Ureter (tissue), 1 donor: ENCODE measurements around the gene LY6G5B. TPM values are rescaled to one million over a fixed set of nuclear protein-coding genes. Genes with fewer than 3 reads are reported as not detected.

ENCODE experiments used
- DNase-seq: peaks from one replicate; pipeline ENCODE4 v3.0.0-alpha.2; 2020; ENCODE audit warnings: low spot score
- total RNA-seq: library from RNA; stranded (reverse); gene quantifications from one replicate; pipeline ENCODE4 v1.2.4, GENCODE V29; 2023
- donor health status: DM: yes; HTN: yes; CAD: no.

Gene LY6G5B
- total RNA-seq, 1 donor from 2014 or later = 20.6 TPM

GRCh38 chr6:31640612-31641011 lies 29.2 kb upstream of the LY6G5B start:
- no peak for DNase-seq

- no peak for DNase-seq
Measured at GRCh38 chr6:31641370-31641769, 28.4 kb upstream of the LY6G5B start.

- no peak for DNase-seq
Measured at GRCh38 chr6:31642798-31643570, 26.8 kb upstream of the LY6G5B start.

GRCh38 chr6:31643818-31644454 lies 25.8 kb upstream of the LY6G5B start:
- no peak for DNase-seq

GRCh38 chr6:31645325-31645724 lies 24.5 kb upstream of the LY6G5B start:
- no peak for DNase-seq

GRCh38 chr6:31651602-31652191 lies 18.1 kb upstream of the LY6G5B start:
- peak; percentile 81 for DNase-seq

DNA sequence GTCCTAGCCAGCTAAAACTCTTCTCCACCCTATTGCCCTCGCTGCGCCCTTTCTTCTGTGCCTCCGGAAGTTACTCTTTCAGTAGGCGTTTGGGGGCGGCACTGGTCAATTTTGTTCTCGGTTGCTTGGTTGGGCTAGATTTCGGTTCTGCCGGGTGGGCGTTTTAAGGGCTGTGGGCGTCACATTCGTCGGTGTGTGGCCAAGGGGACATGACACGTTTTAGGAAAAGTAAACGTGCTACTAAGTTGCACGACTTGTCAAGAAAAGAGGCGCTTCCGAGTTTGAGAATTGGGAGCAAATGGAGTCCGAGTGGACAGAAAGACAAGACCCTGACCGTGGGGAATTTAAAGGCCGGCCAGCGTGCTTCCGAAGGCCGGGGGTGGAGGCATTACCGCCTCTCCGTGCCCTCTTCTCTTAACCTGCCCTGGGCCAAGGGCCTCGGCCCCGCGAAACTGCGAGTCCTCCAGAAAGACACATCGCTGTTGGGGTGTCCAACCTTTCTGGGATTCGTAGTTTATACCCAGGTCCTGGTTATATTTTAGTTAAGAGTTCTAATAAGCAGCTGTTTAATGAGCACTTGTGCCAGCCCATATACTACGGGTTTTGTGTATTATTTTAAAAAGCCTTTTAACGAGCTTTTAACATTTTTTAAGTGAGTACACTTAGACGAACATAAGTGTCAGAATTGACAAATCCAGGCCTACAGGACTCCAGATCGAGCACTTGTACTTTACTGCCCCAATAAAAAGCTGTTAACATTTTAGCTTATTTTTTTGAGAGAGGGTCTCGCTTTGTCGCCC lies 16.7 kb upstream of the LY6G5B start:
- DNase-seq = peak; percentile 90

DNA sequence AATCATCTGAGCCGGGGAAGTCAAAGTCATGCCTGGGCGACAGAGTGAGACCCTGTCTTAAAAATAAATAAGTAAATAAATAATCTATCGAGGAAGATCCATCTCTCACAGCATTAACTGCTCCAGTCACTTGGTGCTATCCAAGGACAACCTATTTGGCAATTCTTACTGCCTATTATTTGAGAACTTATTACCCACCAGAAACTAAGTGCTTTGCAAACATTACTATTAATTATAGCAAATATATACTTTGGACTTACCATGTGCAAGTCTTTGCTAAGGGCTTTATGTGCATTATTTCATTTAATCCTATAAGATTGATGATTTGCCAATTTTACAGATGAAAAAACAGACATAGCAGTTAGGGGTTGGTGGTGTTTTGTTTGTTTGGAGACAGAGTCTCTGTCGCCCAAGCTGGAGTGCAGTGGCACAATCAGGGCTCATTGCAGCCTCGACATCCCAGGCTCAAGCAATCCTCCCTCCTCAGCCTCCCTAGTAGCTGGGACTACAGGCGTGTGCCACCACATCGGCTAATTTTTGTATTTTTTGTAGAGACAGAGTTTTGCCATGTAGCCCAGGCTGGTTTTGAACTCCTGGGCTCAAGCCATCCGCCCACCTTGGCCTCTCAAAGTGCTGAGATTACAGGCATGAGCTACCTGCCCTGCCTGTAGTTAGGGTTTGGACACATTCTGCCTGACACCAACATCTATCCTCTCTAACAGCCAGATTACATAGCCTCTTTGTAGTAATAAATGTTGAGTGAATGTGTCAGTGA lies 15.0 kb upstream of the LY6G5B start:
- DNase-seq = no peak

- no peak for DNase-seq
Measured at GRCh38 chr6:31655349-31656237, 14.2 kb upstream of the LY6G5B start, which contains the start of gene APOM. Gene APOM (plus strand): TSS chr6:31655894. CDS start chr6:31655967, 73 bp downstream.

DNA sequence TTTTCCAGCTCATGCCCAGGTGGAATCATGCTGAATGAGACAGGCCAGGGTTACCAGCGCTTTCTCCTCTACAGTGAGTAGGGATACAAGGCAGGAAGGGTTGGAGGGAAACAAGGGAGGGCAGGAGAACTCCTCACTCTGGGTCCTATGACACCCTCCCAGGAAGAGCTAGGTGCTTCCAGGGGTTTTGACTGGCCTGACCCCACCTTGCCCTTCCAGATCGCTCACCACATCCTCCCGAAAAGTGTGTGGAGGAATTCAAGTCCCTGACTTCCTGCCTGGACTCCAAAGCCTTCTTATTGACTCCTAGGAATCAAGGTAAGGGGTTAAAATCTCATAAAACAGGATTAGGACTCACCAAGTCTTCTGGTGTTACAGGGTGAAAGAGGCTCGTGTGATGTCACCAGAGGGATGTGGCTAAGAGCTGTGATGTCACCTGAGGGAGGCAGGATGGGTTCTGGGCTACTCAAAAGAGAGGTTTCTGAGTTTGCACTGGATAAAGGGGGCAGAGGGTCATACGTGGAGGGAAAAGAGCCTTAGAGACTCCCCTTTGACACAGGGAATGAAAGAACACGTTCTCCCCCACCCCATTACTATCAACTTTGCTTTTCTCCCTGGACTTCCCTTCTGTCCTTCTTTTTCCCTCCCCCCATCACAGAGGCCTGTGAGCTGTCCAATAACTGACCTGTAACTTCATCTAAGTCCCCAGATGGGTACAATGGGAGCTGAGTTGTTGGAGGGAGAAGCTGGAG lies 12.2 kb upstream of the LY6G5B start:
- no peak for DNase-seq

DNA sequence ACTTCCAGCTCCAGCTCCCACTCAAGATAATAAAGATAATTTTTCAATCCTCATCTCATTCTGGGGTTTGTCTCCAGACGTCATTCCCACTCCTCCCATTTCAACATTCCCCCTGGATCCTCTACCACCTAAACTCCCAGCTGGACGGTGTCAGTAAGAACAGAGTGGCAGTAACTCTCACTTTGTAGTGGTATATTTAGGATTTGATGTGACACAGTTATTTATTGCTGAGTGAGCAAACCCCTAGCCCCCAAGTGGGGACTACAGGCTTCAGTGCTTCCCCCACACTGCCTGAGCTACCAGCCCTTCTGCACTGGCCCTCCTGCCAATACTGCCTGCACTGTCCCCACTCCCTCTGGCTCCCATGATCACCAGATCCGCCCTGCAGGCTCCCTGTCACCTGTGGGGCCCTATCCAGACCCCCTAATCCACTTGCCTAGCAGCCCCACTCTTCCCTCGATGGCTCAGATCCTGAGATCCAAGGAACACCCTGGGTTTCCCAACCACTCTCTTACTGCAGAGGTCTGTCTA lies 11.6 kb upstream of the LY6G5B start:
- DNase-seq = no peak

DNA sequence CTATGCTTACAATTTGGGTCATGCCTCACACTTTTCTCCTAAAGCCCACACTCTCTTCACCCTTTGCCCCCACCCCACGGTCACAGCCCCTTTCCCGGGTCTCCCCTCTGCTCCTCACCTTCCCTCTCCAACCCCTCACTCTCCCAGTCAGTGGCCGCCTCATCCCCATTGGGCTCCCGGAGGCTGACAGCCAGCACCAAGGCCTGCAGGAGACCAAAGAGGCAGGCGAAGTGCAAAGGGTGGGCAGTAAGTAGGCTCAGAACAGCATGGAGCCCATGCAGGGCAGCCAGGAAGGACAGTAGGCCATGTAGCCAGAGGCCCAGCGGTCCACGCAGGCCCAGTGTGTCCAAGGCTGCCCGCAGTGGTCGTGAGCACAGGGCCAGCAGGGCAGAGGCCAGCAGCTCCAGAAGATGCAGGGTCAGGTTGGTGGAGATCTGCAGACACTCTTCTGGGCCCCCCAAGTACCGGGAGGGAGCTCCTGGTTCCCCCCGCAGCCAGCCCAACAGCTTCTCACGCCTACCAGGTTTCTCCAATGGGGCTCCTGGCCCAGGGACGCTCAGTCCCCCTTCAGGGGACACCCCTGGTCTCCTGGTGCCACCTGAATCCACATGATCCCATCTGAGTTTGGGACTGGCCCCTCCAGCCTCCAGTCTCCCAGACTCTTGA lies 10.7 kb upstream of the LY6G5B start:
- no peak for DNase-seq

DNA sequence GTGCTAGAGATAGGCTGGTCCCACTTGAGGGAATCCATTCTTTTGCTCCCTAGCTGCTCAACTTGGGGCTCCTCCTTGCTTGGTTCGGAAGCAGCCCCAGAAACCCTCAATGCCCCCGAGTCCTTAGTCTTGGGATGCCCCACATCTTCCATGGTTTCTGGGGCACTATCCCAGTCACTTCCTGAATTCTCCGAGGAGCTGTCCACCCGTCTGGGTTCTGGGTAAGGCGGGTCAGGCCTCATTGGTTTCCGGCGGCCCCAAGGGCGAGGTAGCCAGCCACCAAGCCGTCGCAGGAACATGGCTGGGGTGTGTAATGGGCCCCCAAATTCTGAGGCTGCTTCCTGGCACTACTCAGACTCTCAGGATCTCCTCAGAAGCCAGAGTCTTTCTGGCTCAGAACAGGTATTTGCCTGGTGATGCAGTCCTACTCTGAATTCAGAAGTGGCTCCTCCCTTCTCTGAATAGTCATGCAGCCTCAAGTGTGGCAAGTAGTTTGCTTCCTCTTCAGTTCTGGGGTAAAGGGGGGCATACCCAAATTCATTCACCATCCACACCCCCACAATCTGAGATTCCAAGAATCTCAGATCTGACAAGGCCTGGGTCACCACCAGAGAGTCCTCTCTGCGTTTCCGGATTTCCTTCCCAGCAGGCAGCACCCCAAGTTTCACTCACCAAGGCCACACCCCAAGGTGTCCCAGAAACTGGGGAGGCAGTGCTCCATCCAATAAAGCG lies 10.0 kb upstream of the LY6G5B start:
- DNase-seq = no peak

- peak; percentile 87 for DNase-seq
Measured at GRCh38 chr6:31660381-31661261, 9.2 kb upstream of the LY6G5B start, which contains the start of gene C6orf47. Gene C6orf47 (minus strand): TSS chr6:31660778. CDS start chr6:31659947, 831 bp downstream.

GRCh38 chr6:31661262-31662123 lies 8.3 kb upstream of the LY6G5B start:
- no peak for DNase-seq
